GM21737 (cell line): ENCODE results near the gene EWSR1.

Experiments
- ATAC-seq: cut with Tn5 transposase; IDR thresholded peaks from one replicate; pipeline ENCODE4 v1.9.1; 2021; ENCODE audit warnings: mild to moderate bottlenecking, moderate library complexity; ENCODE audit not compliant: unreplicated experiment

Gene EWSR1

DNA sequence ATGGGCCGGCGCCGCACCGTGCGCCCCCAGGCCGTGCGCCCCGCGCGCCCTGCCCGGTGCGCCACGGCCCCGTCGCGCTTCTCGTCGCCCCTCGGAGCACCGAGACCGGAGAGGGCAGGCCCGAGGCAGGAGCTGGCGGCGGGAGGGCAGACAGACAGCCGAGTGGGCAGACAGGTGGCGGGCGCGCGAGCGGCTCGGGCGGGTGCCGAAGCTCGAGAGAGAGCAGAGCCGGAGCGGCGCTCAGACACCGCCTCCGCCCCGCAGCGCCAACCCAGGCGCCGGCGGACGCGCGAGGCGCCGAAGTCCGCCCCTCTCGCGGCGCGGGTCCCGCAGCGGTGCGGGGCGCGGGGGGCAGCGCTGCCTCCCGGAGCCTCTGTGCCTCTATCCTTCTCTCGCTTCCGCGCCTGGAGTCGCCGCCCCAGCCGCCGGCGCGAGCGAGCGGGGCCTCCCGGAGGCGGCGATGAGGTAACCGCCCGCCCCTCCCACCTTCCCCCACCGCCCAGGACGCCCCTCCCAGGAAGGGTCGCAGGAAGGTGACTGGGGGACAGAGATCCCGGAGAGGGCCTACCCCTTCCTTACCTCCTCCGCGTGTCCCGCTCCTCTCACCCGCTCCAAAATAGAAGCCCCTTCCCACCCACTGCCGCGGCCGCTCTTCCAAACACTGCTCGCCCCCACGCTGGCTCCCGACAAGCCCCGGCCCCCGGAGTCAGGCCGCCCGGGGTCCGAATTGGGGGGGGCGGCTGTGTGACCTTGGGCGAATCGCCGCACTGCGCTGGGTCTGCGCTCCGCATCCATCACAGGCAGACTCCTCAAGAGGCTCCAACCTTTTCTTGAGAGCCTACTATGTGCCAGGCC, 47.4 kb downstream of the EWSR1 start, which contains the start of gene RASL10A:
Gene RASL10A, minus strand, starts transcription at position 412 of the 855 bp plus-strand sequence. CDS start 451 bp downstream, outside the sequence.
- no peak for ATAC-seq

DNA sequence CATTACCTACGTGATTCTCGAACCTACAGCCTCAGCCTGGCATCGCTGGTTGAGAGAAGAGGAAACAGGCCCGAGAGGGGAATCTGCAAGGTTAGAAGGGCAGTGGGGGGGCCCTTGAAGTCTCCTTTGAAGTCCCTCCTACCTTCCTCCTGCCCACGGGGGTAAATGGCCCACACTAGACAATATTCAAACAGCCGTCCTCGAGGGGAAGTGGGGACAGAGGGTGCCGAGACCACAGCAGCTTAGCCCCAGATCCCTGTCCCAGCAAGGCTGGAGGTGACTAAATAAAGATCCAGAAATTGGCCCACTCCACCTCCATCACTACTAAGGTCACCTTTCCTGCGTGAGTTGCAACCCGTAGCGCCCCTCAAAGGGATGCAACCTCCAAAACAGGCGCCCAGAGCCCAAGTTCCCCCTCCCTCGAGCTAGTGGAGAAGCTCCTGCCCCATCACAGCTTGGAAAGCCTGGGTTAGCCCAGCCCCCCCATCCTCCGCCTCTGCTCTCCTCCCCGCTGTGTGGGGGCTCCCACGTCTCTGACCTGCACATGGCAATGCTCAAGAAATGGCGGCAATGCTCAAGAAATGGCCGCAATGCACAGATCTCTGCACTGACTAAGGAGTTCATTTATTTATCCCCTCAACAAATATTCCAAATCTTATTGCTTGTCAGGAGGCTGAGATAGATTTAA, 48.2 kb downstream of the EWSR1 start:
- ATAC-seq = no peak

DNA sequence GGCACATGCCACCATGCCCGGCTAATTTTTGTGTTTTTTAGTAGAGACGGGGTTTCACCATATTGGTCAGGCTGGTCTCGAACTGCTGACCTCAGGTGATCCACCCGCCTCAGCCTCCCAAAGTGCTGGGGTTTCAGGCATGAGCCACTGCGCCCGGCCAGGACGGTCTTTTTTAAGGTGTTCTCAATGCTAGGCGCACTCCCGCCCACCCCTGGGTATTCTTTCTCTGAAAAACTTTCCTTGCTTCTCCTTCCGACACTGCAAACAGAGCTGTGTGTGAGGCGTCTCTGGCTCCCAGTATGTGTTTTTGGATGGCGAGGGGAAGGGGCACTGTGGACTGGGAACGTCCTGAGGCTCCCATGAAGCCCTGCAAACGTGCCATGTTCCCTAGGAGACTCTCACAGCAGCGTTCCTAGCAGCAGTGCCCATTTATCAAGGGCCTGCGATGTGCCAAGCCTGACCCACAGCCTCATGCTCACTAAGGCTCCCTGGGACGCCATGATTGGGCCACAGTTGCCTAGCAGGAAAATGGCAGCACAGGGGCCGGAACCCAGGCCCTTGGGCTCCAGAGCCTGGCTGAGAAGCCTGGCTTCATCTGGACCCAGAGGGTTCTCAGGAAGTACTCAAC, 49.9 kb downstream of the EWSR1 start:
- ATAC-seq = no peak

DNA sequence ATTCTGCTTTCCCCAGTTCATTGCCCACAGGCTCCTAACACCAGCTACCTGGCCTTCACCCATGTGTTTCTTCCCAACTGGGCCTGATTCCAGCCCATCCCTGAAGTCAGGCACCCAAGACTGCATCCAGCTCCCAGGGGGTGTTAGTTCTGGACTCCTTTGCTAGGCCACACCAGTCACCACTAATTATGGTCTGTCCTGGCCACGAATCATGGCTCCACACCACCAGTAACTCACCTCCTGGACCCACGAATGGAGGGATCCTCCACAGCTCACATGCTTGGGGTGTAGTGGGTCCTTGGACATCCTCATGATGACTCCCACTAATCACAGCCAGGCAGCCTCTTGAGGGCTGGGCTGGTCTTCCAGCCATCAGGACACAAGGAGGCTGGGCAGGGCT, 51.0 kb downstream of the EWSR1 start:
- no peak for ATAC-seq

DNA sequence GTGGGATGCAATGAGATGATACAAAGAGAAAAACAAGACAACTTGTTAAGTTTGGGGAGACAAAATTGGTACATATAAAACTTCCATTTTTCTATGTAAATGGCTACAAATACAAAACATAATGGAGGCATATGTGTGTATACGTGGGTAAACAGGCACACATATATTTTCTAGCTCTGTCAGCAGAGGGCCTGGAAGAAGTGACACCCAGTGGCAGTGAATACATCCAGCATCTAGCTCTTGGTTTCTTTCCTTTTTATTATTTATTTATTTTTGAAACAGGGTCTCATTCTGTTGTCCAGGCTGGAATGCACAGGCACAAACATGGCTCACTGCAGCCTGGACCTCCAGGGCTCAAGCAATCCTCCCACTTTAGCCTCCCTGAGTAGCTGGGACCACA, 52.5 kb downstream of the EWSR1 start:
- no peak for ATAC-seq

DNA sequence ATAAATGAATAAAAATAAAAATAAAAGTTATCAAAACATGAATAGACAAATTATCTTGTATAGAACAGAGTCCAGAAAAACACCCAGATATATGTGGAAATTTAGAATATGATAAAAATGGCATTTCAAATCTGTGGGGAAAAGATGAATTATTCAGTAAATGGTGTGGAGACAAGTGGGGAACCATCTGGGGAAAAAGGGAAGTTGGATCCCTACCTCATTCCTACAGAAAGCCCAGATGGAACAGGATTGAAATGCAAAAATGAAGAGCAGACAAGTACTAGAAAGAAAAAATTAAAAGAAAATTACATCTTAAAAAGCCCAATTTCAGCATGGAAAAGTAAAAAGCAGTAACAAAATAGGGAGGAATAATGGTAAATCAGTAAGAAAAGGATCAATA, 55.6 kb downstream of the EWSR1 start:
- ATAC-seq = no peak

DNA sequence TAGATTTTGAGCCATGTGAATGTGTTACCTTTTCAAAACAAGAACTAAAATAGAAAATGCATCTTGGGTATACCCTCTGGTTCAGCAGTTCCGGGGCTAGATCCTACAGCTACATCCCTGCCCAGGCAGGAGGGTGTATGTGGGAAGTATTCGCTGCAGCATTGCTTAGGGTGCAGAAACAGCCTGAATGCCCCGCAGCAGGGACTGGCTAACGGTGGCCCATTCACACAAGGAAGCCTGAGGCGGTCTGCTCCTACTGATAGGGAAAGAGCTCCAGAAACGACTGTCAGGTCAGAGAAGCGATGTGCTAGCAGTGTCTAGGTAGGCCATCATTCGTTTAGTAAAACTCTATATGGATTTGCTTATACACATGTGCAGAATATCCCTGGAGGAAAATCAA, 57.3 kb downstream of the EWSR1 start:
- no peak for ATAC-seq

DNA sequence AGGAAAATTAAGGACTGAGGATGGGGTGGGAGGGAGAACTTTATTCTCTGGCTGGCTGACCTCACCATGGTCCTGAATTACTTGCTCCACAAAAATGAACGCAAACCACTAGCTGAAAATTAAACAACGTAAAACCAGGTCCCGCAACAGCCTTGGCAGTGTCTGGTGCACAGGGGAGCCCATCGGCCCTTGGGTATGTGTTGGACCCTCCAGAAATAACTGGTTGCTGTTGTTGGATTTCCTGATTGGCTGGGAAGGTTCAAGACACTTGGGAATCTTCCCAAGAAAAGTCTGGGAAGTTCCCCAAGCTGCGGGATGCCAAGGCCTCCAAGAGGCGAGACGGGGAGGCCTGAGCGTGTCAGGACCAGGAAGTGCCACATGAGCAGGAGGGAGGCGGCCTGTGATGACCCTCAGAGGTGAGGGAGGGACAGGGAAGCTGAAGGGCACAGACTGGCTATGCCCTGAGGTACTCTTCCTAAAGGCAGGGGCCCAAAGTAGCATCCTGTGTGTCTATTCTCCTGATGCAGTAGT, 57.8 kb downstream of the EWSR1 start:
- no peak for ATAC-seq

DNA sequence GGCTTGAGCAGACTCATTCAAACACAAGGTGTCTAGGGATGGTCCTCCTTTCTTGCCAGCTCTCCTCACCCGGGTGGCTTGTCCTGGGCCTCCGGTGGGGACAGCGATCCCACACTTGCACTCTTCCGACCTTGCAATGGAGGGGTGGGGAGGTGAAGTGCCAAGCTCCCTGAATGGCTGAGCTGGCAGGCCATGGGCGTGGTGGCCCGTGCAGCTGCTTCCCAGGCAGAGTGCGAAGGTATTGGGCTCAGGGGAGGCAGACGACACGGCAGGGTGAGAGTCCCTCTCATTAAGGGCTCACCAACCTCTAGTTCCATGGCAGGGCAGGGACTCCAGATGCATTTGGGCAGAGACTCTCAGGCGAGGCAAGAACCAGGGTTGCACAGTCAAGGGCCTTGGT, 58.4 kb downstream of the EWSR1 start:
- ATAC-seq = no peak

DNA sequence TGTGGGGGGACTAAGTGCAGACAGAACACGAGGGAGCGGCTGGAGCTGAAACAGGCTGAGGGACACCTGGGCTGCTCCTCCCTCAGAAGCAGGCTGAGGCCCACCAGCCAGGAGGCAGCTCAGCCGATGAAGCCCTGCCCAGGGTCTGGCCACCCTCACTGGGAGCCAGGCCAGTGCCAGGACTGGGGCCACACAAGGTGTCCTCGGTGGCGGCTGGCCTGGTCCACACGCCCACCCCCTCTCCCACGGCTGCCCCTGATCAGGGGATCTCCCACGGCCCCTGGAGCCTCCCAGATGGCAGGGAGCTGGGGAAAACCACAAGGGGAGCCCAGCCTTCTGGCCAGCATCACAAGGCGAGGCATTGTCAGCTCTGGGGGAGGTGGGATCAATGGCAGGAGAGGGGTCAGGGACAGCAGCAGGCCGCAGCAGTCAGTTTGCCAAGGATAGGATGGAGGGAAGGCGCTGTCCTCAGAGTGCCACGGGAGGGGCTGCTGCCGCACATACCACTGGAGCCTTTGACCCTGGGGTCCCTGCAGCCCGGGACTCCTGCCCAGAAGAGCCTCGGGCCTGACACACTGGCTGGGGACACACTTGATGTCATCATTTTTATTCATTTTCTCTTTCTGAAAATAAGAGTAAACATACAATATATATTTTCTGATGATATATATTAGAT, 59.2 kb downstream of the EWSR1 start:
- ATAC-seq = no peak

DNA sequence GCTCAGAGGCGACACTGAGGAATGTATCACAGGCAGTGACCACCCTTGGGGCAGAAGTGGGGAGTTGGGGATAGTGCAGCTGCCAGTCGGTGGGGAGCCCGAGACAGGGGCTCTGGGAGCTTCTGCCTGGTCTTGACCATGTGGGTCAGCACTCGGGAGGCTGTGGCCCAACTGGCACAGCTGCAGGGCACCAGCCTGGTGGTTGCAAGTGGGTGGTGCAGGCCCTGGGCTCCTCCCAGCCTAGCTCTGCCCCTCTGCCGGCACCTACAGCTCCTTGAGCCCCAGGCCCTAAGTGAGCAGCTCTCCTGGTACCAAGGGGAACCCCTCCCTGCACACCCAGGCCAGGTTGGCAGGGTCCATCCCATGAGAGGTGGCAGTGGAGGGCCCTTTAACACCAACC, 60.0 kb downstream of the EWSR1 start:
- ATAC-seq = no peak

DNA sequence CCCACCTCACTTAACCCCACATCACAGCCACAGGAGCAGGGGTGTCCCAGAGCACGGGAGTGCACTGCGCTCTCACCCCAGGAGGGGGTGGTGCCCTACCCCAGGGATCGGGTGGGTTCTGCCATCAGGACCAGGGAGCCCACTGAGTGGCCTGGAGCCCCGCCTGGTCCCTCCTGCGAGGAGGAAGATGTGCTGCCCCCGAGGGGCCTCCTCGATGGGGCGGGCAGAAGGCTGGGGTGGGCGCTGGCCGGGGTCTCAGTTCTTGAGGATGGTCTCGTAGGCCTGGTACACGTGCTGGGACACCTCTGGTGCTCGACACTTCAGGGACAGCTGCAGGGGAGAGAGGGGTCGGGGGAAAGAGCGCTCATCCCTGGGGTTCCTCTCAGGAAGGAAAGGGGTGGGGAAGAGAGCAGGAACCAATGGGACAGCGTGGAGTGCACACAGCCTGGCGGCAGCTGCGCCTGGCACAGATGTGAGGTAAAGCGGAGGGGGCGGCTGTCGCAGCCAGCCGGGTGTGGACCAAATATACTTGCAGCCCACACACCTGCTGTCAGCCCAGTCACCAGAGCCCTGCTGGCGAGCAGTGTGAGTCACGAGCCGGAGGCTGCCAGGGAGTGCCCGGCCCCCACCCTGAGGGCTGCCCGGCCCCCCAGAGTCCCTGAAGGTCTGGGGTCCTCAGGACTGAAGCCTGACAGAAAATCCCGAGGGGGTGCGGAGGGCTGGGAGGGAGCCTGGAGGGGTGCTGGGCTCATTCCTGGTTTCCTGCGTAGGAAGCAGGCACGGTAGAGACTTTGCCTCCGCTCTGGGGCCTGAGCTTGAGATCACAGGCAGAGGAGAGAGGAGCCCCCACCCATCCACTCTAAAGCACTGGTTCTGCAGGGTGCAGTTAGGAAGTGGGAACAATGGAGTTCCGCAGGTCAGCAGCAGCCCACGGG, 60.8 kb downstream of the EWSR1 start:
- no peak for ATAC-seq

DNA sequence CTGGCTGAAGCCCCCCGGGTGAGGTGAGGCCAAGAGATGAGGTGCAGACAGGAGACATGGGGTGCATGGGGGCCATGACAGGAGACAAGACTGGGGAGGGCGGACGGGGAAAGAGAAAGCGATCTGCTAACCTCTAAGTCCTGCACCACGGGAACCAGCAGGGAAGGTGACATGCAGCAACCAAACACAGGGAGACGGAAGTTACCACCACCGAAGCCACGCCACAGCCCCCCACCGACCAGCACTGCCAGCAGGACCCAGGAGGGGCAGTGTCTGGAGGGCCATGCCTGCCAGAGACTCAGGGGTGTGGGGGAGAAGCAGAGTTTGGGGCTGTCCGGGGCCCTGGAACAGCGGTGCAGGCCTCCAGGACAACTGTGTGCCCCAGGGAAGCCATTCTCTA, 61.5 kb downstream of the EWSR1 start:
- no peak for ATAC-seq

DNA sequence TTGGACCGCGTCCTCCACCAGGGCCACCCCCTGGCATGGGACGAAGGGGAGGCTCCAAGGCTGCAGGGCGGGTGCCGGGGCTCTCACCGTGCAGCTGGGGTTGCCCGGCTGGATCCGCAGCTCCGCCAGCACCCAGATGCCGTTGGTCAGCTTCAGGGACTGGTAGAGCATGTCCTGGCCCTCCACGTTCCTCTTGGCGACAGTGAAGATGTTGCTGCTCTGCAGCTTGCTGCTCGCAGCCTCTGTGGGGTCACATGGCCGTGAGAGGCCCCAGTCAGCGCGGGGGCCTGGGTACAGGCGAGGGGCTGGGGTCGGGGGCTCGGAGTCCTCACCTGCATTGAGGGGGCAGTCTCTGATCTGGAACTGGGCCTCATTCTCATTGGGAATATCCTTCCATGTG, 62.2 kb downstream of the EWSR1 start:
- no peak for ATAC-seq

DNA sequence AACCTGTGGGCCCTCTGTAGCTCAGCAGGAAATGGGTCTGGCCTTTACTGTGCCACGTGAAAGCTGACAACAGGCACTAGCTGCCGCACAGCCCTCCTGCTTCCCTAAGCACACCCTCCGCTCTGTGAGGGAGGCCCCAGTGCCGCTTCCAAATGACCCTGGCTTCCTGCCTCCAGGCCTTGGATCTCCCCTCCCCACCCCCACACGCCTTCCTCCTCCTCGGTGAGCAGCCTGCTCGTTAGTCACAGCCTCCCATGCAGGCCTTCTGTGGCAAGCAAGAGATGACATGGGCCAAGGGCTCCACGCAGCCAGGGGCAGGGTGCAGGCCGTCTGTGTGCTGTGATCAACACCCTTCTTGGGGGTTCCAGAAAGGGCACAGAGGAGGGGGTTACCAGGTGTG, 62.7 kb downstream of the EWSR1 start:
- ATAC-seq = no peak

DNA sequence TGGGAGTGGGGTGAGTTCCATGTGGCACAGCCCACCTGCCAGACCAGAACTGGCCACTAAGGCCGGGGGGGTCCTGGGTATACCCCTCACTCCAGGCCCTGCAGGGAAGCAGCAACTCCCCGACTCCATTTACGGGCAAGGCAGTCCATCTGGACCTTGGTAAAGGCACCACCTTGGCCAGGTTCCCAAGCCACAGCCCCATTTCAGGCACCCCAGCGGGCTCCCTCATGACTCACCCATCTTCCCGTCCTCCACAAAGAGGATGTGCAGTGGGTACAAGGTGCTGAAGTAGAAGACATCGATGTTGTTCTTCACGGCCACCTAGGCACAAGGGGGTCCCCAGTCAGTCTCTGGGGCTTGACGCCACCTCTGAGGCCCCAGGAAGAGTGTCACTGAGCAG, 63.1 kb downstream of the EWSR1 start:
- ATAC-seq = no peak

DNA sequence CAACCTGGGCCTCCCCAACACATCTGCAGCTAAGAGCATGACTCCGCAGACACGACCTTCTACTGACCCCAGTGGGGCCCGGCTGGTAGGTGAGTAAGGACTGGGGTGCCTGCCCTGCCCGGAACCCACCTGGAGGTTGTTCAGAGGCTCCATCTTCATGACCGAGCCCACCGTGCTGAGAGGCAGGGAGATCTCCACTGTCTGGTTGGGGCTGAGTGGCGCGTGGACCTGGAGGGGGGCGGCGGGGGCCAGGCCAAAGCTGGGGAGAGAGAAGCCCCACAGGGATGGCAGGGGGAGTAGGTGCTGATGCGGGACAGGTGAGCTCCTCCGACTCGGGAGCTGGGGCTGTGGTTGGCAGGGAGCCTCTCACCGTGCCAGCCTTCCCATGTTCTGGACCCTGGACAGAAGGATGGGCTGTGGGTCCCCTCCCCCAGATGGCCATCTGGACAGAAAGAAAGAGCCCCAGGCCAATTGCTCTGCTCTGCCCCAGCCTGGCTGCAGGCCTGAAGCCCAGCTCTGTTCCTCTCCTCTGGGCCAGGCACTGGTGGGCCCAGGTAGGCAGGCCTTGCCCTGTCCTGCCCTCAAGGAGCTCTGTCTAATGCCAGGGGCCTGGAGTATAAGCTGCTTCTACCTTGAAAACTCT, 63.7 kb downstream of the EWSR1 start:
- ATAC-seq = no peak

DNA sequence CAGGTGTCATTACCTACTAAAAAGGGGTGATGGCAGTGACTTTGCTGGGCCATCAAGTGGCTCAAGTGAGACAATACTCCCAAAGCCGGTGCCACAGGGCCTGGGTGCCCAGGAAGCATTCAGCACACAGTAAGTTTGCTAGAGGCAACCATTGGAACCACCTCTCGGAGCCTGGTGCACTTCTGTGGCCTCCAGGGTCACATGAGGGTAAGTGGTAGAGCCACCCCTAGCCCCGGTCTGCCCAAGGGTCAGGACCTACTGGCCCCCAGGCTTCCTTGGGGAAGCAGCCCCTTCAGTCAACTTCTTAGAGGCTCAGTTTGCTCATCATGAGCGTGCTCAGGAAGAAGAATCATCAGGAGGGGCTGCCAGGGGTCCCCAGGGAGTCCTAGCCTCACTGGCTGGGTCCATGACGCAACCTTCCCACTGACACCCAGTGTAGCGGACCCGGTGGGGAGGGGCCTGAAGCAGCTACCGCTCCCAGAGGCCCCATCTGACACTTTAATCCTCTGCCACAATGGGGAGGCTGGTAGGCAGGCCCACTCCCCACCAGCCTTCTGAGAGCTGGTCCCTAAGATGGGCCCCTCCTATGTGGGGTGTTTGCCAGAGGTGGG, 64.9 kb downstream of the EWSR1 start:
- ATAC-seq = no peak

DNA sequence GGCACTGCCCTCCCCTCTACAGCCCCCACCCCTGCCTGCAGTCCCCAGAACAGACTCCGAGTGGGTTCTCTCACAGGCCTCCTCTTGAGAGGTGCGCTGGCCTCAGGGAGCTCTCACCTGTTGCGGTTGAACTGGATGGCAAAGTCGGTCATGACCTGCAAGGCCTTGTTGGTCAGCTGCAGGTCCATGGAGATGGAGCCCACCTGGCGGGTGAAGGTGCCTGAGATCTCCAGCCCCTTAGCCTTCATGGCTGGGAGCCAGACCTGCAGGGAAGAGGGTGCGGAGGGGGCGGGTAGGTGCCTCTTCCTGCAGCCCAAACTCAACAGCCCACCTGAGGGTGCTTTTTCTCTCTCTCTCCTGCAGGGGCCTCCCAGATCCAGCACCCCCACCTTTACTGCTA, 66.1 kb downstream of the EWSR1 start:
- no peak for ATAC-seq
